ENCODE data around the gene SLCO2A1. TPM values are rescaled to one million over a fixed set of nuclear protein-coding genes. Genes with fewer than 3 reads are reported as not detected.
A peak's percentile ranks its signal among the peaks of the same experiment; 100 is the strongest.

The SLCO2A1 gene
- total and polyA plus RNA-seq, 2 donors from 2014 or later = 27.2 to 169 TPM

DNA sequence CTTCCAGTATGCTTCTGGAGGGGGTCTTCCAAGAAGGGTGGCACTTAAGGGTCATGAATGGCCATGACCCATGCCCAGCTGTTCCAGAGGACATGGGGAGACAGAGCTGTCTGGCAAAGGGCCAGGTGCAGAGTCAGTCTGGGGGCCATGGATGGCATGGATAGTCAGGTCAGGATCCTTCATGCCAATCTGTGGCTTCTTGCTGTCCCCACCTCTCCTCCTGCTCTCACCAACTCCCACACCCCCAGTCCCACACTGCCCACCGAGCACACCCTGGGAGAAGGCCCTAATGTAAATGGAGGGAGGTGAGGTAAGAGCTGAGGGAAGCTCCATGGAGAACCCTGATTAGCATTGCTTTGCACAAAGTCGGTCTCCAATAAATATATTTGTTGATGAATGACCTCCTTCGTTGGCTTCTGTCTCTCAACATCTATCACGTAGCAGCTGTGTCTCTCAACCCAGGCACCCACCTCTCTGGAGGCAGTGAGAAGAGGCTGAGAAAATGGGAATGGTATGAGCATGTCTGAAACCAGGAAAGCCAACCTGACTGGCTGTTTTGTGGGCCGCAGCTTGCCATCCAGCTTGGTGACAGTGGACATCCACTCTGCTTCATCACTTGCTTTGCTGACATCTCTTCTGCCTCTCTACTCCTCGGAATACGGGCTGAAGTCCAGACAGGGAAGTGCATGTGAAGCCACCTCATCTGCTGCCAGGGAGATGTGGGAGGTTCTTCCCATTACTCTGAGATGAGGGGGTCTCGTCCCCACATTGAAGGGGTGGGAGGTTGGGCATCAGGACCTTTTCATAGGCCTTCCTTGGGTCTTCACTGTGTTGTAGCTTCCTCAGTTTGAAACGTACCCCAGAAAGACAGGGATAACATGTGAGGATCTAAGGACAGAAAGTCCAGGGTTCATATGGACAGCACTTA lies 96.4 kb downstream of the SLCO2A1 start:
- FAIRE-seq (no peak), DNase-seq (peak in 1 of 5 donors; percentile 4)
- Histone ChIP-seq H3K27ac (ENCODE audit: low read depth in 2 of 2, low read length in 2 of 2) (no peak overlapping the region), H3K4me1 (ENCODE audit: control insufficient read depth in 2 of 3, insufficient read depth in 2 of 3, low read depth in 1 of 3, low read length in 3 of 3) (no peaks in the 10 kb centered on the region), H3K27me3 (ENCODE audit: control insufficient read depth, insufficient read depth, low read length) (no peaks in the 10 kb centered on the region), H3K9me3 (ENCODE audit: control insufficient read depth in 2 of 3, insufficient read depth in 1 of 3, low read length in 3 of 3) (no peaks in the 10 kb centered on the region), H3K4me3 (ENCODE audit: low read length in 3 of 3) (no peak overlapping the region), H3K9ac (ENCODE audit: low read length in 3 of 3) (no peak overlapping the region), H3K36me3 (ENCODE audit: control insufficient read depth in 2 of 3, insufficient read depth in 3 of 3, low read length in 3 of 3) (no peaks in the 10 kb centered on the region)
- intact Hi-C loops (cut with DNase I) = loop anchor here (5.0 kb wide), 1 partner anchor 111 kb away; no protein-coding TSS in a partner anchor
- TF ChIP-seq, protein P1, sequence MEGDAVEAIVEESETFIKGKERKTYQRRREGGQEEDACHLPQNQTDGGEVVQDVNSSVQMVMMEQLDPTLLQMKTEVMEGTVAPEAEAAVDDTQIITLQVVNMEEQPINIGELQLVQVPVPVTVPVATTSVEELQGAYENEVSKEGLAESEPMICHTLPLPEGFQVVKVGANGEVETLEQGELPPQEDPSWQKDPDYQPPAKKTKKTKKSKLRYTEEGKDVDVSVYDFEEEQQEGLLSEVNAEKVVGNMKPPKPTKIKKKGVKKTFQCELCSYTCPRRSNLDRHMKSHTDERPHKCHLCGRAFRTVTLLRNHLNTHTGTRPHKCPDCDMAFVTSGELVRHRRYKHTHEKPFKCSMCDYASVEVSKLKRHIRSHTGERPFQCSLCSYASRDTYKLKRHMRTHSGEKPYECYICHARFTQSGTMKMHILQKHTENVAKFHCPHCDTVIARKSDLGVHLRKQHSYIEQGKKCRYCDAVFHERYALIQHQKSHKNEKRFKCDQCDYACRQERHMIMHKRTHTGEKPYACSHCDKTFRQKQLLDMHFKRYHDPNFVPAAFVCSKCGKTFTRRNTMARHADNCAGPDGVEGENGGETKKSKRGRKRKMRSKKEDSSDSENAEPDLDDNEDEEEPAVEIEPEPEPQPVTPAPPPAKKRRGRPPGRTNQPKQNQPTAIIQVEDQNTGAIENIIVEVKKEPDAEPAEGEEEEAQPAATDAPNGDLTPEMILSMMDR (IDR thresholded peaks at IDR 0.05; ENCODE audit: borderline replicate concordance, extremely low read depth, insufficient read depth) = no peak

GRCh38 chr3:133932009-133932408 lies 97.7 kb downstream of the SLCO2A1 start:
- H3K9me3 ChIP-seq (ENCODE audit: control insufficient read depth in 2 of 3, insufficient read depth in 1 of 3, low read length in 3 of 3) = no peaks in the 10 kb centered on the region
- no peak for DNase-seq
- TF ChIP-seq, protein P1 (IDR thresholded peaks at IDR 0.05; ENCODE audit: borderline replicate concordance, extremely low read depth, insufficient read depth) = no peak
- H3K9ac ChIP-seq (ENCODE audit: low read length in 3 of 3) = no peak overlapping the region
- no peaks in the 10 kb centered on the region for H3K27me3 ChIP-seq (ENCODE audit: control insufficient read depth, insufficient read depth, low read length)
- no peak overlapping the region for H3K4me3 ChIP-seq (ENCODE audit: low read length in 3 of 3)
- H3K4me1 ChIP-seq (ENCODE audit: control insufficient read depth in 2 of 3, insufficient read depth in 2 of 3, low read depth in 1 of 3, low read length in 3 of 3) = peaks cover 0 to 3% (median 3%) of the 10 kb centered on the region in 3 donors
- intact Hi-C loops (cut with DNase I) = loop anchor here (5.0 kb wide), 1 partner anchor 110 kb away; no protein-coding TSS in a partner anchor
- H3K36me3 ChIP-seq (ENCODE audit: control insufficient read depth in 2 of 3, insufficient read depth in 3 of 3, low read length in 3 of 3) = no peaks in the 10 kb centered on the region
- no peak overlapping the region for H3K27ac ChIP-seq (ENCODE audit: low read depth in 2 of 2, low read length in 2 of 2)
- no peak for FAIRE-seq

GRCh38 chr3:133931084-133931483 lies 98.6 kb downstream of the SLCO2A1 start:
- no peak overlapping the region for H3K9ac ChIP-seq (ENCODE audit: low read length in 3 of 3)
- H3K4me1 ChIP-seq (ENCODE audit: control insufficient read depth in 2 of 3, insufficient read depth in 2 of 3, low read depth in 1 of 3, low read length in 3 of 3) = peaks cover 0 to 3% (median 3%) of the 10 kb centered on the region in 3 donors
- DNase-seq = peak in 1 of 5 donors; percentile 4
- TF ChIP-seq, protein P1 (IDR thresholded peaks at IDR 0.05; ENCODE audit: borderline replicate concordance, extremely low read depth, insufficient read depth) = no peak
- H3K36me3 ChIP-seq (ENCODE audit: control insufficient read depth in 2 of 3, insufficient read depth in 3 of 3, low read length in 3 of 3) = no peaks in the 10 kb centered on the region
- H3K27me3 ChIP-seq (ENCODE audit: control insufficient read depth, insufficient read depth, low read length) = no peaks in the 10 kb centered on the region
- no peak overlapping the region for H3K4me3 ChIP-seq (ENCODE audit: low read length in 3 of 3)
- H3K27ac ChIP-seq (ENCODE audit: low read depth in 2 of 2, low read length in 2 of 2) = no peak overlapping the region
- no peaks in the 10 kb centered on the region for H3K9me3 ChIP-seq (ENCODE audit: control insufficient read depth in 2 of 3, insufficient read depth in 1 of 3, low read length in 3 of 3)
- intact Hi-C loops (cut with DNase I) = loop anchor here (5.0 kb wide), 1 partner anchor 109 kb away; no protein-coding TSS in a partner anchor
- FAIRE-seq = no peak
